Thymus (tissue), 11 donors: ENCODE results near the gene GPR146. TPM values are rescaled to one million over a fixed set of nuclear protein-coding genes. Genes with fewer than 3 reads are reported as not detected.
"Not testable (repeated sequence)": the region's sequence is repeated elsewhere in the genome, so short reads cannot be mapped to it uniquely, and the experiment has no call there.

ENCODE experiments used
- DNase-seq, 9 donors: peaks; one replicate each; pipeline ENCODE4 v3.0.0-alpha.2; 2013; ENCODE audit warnings: low spot score in 9 of 9, low read depth in 6 of 9, missing footprints in 1 of 9
- H3K27ac ChIP-seq, 2 donors: one replicate each; pipeline ENCODE4 v1.5.1; 2013; ENCODE audit warnings: control low read depth in 1 of 2, low read depth in 1 of 2, low read length in 1 of 2, mild to moderate bottlenecking in 1 of 2, moderate library complexity in 1 of 2
- H3K27me3 ChIP-seq, 2 donors: one replicate each; pipeline ENCODE4 v1.5.1; 2013; ENCODE audit warnings: low read length in 1 of 2; ENCODE audit not compliant: control insufficient read depth in 2 of 2, insufficient read depth in 1 of 2
- H3K36me3 ChIP-seq, 2 donors: one replicate each; pipeline ENCODE4 v1.5.1; 2013; ENCODE audit warnings: low read length in 1 of 2, mild to moderate bottlenecking in 1 of 2, moderate library complexity in 1 of 2; ENCODE audit not compliant: control insufficient read depth in 2 of 2, insufficient read depth in 2 of 2
- H3K4me1 ChIP-seq, 2 donors: one replicate each; pipeline ENCODE4 v1.5.1; 2013; ENCODE audit warnings: low read length in 2 of 2; ENCODE audit not compliant: control insufficient read depth in 2 of 2, insufficient read depth in 2 of 2
- H3K4me3 ChIP-seq, 2 donors: one replicate each; pipeline ENCODE4 v1.5.1; 2013; ENCODE audit warnings: low read length in 2 of 2, control low read depth in 1 of 2, mild to moderate bottlenecking in 1 of 2
- H3K9me3 ChIP-seq, 2 donors: one replicate each; pipeline ENCODE4 v1.5.1; 2013; ENCODE audit warnings: low read length in 1 of 2, mild to moderate bottlenecking in 1 of 2; ENCODE audit not compliant: control insufficient read depth in 2 of 2, insufficient read depth in 1 of 2
- WGBS: extraction: QIAGEN DNeasy Blood & Tissue Kit; methylation state at CpG from one replicate; pipeline ENCODE4 v1.1.7; 2013; 5-methylcytosine and 5-hydroxymethylcytosine counted together
- polyA plus RNA-seq: library from polyadenylated mRNA; stranded (reverse); fragments of 200-250 nt; gene quantifications from one replicate; pipeline ENCODE4 v1.2.3, GENCODE V29; 2013
- total RNA-seq: library from RNA; stranded (reverse); fragments of 120-200 nt; gene quantifications from one replicate; pipeline ENCODE4 v1.2.4, GENCODE V29; 2013
- donor health status: healthy.

Gene GPR146
- total and polyA plus RNA-seq, 2 donors = 2.7 to 12.6 TPM

GRCh38 chr7:1034769-1035168 is 9.6 kb upstream of the GPR146 start:
- WGBS = 100% methylated on average over 1 of the region's 1 CpG

DNA sequence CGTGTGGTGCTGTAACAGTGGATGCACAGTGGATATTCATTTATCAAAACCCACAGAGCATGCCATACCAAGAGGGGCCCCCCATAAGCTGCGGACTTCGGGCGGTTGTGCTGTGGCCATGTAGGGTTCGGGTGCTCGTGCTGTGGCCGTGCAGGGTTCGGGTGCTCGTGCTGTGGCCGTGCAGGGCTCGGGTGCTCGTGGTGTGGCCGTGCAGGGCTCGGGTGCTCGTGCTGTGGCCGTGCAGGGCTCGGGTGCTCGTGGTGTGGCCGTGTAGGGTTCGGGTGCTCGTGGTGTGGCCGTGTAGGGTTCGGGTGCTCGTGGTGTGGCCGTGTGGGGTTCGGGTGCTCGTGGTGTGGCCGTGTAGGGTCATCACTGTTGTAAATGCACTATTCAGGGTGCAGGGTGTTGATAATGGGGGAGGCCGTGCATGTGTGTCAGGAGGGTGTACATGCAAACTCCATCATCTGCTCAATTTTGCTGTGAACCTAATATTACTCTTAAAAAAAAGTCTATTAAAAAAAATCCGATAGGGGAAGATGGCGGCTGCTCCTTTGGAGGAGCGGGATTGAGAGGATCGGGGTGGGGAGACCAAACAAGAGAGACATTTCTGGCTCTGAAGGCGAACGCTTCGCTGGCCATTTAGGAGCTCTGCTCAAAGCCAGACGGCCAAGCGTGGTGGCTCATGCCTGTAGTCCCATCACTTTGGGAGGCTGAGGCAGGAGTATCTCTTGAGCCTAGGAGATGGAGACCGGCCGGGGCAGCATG is 8.0 kb upstream of the GPR146 start:
- not testable (repeated sequence) for DNase-seq
- WGBS = 98% methylated on average over 40 of the region's 40 CpGs

More at GRCh38 chr7:1034769-1035168, 9.6 kb upstream of the GPR146 start:
- H3K4me1 ChIP-seq, H3K9me3 ChIP-seq, H3K27me3 ChIP-seq, H3K27ac ChIP-seq, H3K36me3 ChIP-seq, DNase-seq, H3K4me3 ChIP-seq: not testable (repeated sequence)

GRCh38 chr7:1040233-1040632 is 4.1 kb upstream of the GPR146 start:
- not testable (repeated sequence) for DNase-seq, H3K4me3 ChIP-seq, H3K27ac ChIP-seq, H3K27me3 ChIP-seq, H3K9me3 ChIP-seq, H3K36me3 ChIP-seq
- WGBS = 68% methylated on average over 1 of the region's 1 CpG
- peaks cover 9 to 29% of the 10 kb centered on the region in 2 donors for H3K4me1 ChIP-seq

More for the DNA sequence above, 8.0 kb upstream of the GPR146 start:
- H3K27me3 ChIP-seq, H3K36me3 ChIP-seq, H3K27ac ChIP-seq, H3K4me1 ChIP-seq, H3K4me3 ChIP-seq, H3K9me3 ChIP-seq: not testable (repeated sequence)

DNA sequence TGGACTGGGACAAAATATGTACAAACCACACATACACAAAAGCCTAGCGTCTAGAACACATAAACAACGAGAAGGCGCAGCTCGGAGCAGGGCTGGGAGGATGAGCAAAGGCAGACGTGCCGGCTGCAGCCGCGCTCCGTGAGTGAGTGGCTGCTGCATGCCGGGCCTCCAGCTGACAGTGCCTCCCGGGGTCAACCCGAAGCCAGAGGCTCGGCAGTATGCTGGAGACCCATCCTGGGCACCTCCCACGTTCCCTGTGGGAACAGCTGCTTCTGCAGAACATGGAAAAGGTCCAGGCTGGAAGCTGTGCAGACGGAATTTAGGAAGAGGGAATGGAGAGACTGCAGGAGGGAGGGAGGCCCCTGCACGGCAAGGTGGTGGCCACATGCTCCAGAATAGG is 3.6 kb upstream of the GPR146 start:
- peaks cover 0 to 4% of the 10 kb centered on the region in 2 donors for H3K9me3 ChIP-seq

DNA sequence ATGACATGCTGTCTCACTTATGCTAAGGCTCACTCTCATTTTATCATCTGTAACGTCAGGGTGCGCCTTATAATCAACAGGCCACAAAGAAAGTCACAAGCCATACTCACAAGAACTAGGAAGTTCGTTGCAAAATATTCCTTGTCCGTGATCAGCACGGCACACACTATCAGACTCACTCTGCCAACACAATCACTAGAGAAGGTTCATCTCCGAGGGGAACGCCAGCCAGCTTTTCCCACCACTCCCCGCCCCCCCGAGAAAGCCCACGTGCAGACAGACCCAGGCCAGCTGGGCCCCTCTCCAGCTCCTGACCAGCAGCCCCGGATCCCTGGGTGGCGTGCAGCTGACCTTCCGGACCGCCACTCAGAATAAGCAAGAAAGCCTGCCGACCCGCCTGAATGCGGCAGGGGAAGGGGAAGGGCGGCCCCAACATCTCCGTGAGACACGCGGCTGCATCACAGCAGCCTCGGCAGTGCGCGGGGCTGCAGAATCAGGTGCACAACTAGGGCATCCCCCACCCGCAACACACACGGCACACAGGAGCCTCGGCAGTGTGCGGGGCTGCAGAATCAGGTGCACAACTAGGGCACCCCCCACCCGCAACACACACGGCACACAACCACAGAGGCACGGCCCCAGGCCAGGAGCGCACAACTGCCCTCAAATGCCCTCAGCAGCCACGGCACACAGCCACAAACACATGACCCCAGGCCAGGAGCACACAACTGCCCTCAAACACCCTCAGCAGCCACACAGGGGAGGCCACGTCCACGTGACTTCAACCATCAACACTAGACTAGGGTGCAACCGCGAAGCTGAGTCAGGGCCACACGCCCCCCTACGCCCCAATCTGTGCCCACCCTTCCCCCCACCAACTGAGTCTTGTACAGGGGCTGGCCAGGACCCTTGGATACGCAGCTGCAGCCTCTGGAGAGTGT is 2.5 kb upstream of the GPR146 start:
- H3K27ac ChIP-seq = no peak overlapping the region
- H3K4me3 ChIP-seq = no peak overlapping the region
- H3K36me3 ChIP-seq = no peaks in the 10 kb centered on the region
- peaks cover 9 to 40% of the 10 kb centered on the region in 2 donors for H3K4me1 ChIP-seq
- peaks cover 0 to 3% of the 10 kb centered on the region in 2 donors for H3K27me3 ChIP-seq
- no peak for DNase-seq
- WGBS = 78% methylated on average over 40 of the region's 40 CpGs
- no peaks in the 10 kb centered on the region for H3K9me3 ChIP-seq

More for the DNA sequence above, 3.6 kb upstream of the GPR146 start:
- no peak overlapping the region for H3K4me3 ChIP-seq
- WGBS = 93% methylated on average over 16 of the region's 16 CpGs
- no peak for DNase-seq
- peaks cover 0 to 3% of the 10 kb centered on the region in 2 donors for H3K27me3 ChIP-seq
- no peak overlapping the region for H3K27ac ChIP-seq
- no peaks in the 10 kb centered on the region for H3K36me3 ChIP-seq
- peaks cover 9 to 32% of the 10 kb centered on the region in 2 donors for H3K4me1 ChIP-seq

DNA sequence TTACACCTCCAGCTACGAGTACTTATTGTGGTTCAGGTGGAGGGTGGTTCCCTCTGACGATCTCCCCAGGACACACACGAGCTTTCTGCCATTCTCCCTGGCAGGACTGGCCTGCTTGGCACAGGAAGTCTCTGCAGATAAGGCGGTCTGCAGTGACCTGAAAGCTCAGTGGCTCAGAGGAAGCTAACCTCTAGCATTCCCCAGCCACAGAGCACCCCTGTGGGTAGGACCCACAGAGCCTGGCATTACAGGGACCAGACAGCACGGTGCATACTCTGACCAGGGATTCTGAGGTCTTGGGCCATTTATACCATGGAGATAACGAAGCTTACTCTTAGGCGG is 1.9 kb upstream of the GPR146 start:
- WGBS = 51% methylated on average over 7 of the region's 7 CpGs
- Histone ChIP-seq H3K27me3 (peaks cover 0 to 3% of the 10 kb centered on the region in 2 donors), H3K36me3 (no peaks in the 10 kb centered on the region), H3K4me1 (peaks cover 9 to 45% of the 10 kb centered on the region in 2 donors), H3K27ac (no peak overlapping the region), H3K4me3 (no peak overlapping the region), H3K9me3 (no peaks in the 10 kb centered on the region)
- DNase-seq = no peak

DNA sequence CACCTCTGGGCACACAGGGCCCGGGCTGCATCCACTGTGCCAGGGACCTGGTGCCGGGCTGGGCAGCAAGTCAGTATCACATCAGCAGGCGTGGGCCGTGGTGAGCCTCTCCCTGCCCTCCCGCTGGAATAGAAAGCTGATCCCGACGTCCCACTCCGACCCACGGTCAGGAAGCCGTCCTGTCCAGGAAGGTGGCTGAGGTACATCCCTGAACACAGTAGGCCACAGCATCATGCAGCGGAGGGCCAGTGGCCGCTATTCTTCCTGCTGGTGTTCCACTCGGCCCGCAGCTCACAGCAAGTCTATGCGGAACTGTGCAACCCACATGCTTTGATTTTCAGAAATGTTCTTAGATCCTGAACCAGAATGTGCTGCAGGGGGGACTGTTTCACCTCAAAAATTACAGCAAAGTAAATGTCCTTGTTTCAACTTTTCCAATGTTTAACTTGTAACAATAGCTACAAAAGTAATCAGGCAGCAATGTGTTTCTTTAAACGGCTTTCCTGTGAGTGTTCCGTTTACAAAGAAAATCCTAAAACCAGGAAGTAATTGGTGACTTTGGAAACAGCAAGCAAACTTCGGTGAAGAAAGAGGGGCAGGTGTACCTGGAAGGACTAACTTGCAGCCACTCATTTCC is 676 bp upstream of the GPR146 start:
- peaks cover 11 to 57% of the 10 kb centered on the region in 2 donors for H3K4me1 ChIP-seq
- 57% methylated on average over 18 of the region's 18 CpGs for WGBS
- DNase-seq = no peak

GRCh38 chr7:1045069-1046063 is 1.0 kb downstream of the GPR146 start:
- H3K4me1 ChIP-seq = peaks cover 21 to 74% of the 10 kb centered on the region in 2 donors
- H3K4me3 ChIP-seq = peak overlapping the region; percentile 47 to 71
- H3K9me3 ChIP-seq = peaks cover 0 to 1% of the 10 kb centered on the region in 2 donors
- no peaks in the 10 kb centered on the region for H3K36me3 ChIP-seq
- no peak for DNase-seq
- 92% methylated on average over 21 of the region's 21 CpGs for WGBS
- peaks cover 0 to 3% of the 10 kb centered on the region in 2 donors for H3K27me3 ChIP-seq
- no peak overlapping the region for H3K27ac ChIP-seq

More for the DNA sequence above, 676 bp upstream of the GPR146 start:
- H3K27me3 ChIP-seq = peaks cover 0 to 3% of the 10 kb centered on the region in 2 donors
- no peaks in the 10 kb centered on the region for H3K9me3 ChIP-seq
- H3K27ac ChIP-seq = peak overlapping the region; percentile 64 to 67
- H3K36me3 ChIP-seq = no peaks in the 10 kb centered on the region
- peak overlapping the region; percentile 49 to 71 for H3K4me3 ChIP-seq
